Neural progenitor cell (in vitro differentiated cells): ENCODE results near the gene SDHAF3. TPM values are rescaled to one million over a fixed set of nuclear protein-coding genes. Genes with fewer than 3 reads are reported as not detected.

Experiments used
- DNase-seq: peaks from one replicate; pipeline ENCODE4 v3.0.0-alpha.2; 2016; ENCODE audit warnings: low spot score
- H2AFZ ChIP-seq: fragments of 200-600 bp; sonication (generic); replicated peaks from 2 replicates; pipeline ENCODE4 v1.6.1; 2016; ENCODE audit warnings: antibody characterized with exemption
- H3F3A ChIP-seq: fragments of 200-600 bp; sonication (generic); 2 replicates; pipeline ENCODE4 v1.6.1; 2016; ENCODE audit warnings: antibody characterized with exemption, low read depth
- H3K27ac ChIP-seq: fragments of 200-600 bp; sonication (generic); 2 replicates; pipeline ENCODE4 v1.5.1; 2016; ENCODE audit warnings: mild to moderate bottlenecking
- H3K27me3 ChIP-seq: fragments of 200-600 bp; sonication (generic); 2 replicates; pipeline ENCODE4 v1.6.1; 2016; ENCODE audit warnings: mild to moderate bottlenecking, moderate library complexity
- H3K36me3 ChIP-seq: fragments of 200-600 bp; sonication (generic); 2 replicates; pipeline ENCODE4 v1.5.1; 2016
- H3K4me1 ChIP-seq: fragments of 200-600 bp; sonication (generic); 2 replicates; pipeline ENCODE4 v1.6.1; 2016; ENCODE audit warnings: mixed run types
- H3K4me2 ChIP-seq: fragments of 200-600 bp; sonication (generic); 2 replicates; pipeline ENCODE4 v1.6.1; 2016
- H3K4me3 ChIP-seq: fragments of 200-600 bp; sonication (generic); 2 replicates; pipeline ENCODE4 v1.5.1; 2016
- H3K79me2 ChIP-seq: fragments of 200-600 bp; sonication (generic); 2 replicates; pipeline ENCODE4 v1.6.1; 2016; ENCODE audit warnings: low read depth
- H3K9ac ChIP-seq: fragments of 200-600 bp; sonication (generic); 2 replicates; pipeline ENCODE4 v1.6.1; 2016
- H3K9me3 ChIP-seq: fragments of 200-600 bp; sonication (generic); 2 replicates; pipeline ENCODE4 v1.5.1; 2016; ENCODE audit warnings: low read depth
- H4K20me1 ChIP-seq: fragments of 200-600 bp; sonication (generic); 2 replicates; pipeline ENCODE4 v1.6.1; 2016; ENCODE audit warnings: low read depth
- H3K27ac Mint-ChIP-seq: 3 replicates; pipeline ENCODE4 v1.8.0; 2021; ENCODE audit warnings: mixed read lengths
- H3K27me3 Mint-ChIP-seq: 2 replicates; pipeline ENCODE4 v1.8.0; 2022; ENCODE audit warnings: low read depth, mild to moderate bottlenecking, inconsistent platforms, moderate library complexity, mixed read lengths; ENCODE audit not compliant: insufficient read depth
- H3K36me3 Mint-ChIP-seq: 3 replicates; pipeline ENCODE4 v1.8.0; 2021; ENCODE audit warnings: mixed read lengths
- H3K4me1 Mint-ChIP-seq: 3 replicates; pipeline ENCODE4 v1.8.0; 2021; ENCODE audit warnings: mixed read lengths
- H3K4me3 Mint-ChIP-seq: 3 replicates; pipeline ENCODE4 v1.8.0; 2021; ENCODE audit warnings: mild to moderate bottlenecking, moderate library complexity, mixed read lengths
- H3K9me3 Mint-ChIP-seq: 3 replicates; pipeline ENCODE4 v1.8.0; 2020; ENCODE audit warnings: mixed read lengths
- CTCF ChIP-seq: fragments of 200-600 bp; sonication (generic); IDR thresholded peaks from 2 replicates; pipeline ENCODE4 v1.5.1; 2017; ENCODE audit warnings: antibody characterized with exemption, mild to moderate bottlenecking
- EZH2 ChIP-seq: fragments of 200-600 bp; sonication (generic); IDR thresholded peaks from 2 replicates; pipeline ENCODE4 v1.6.1; 2017; ENCODE audit warnings: antibody characterized with exemption, mild to moderate bottlenecking, moderate library complexity
- EZH2phosphoT487 ChIP-seq: fragments of 200-600 bp; sonication (generic); IDR thresholded peaks from 2 replicates; pipeline ENCODE4 v1.6.1; 2017; ENCODE audit warnings: antibody characterized with exemption
- total RNA-seq: library from RNA; depleted of rRNA; stranded (reverse); fragments of >200 nt; gene quantifications from 2 replicates; pipeline ENCODE4 v1.2.3, GENCODE V29; 2015; ENCODE audit warnings: low replicate concordance

SDHAF3 gene
- total RNA-seq, 1 donor from 2014 or later, result 59.5 TPM

- DNase-seq, result no peak
- H4K20me1 ChIP-seq, result no peaks in the 10 kb centered on the region
These were observed 81.1 kb downstream of the SDHAF3 start for GRCh38 chr7:97198596-97198995.

GRCh38 chr7:97200018-97200417, 82.5 kb downstream of the SDHAF3 start:
- TF ChIP-seq EZH2phosphoT487 (no peak), CTCF (no peak), EZH2 (no peak)
- Mint-ChIP-seq H3K9me3 (peaks cover 3% of the 10 kb centered on the region), H3K4me3 (no peak overlapping the region), H3K36me3 (no peaks in the 10 kb centered on the region), H3K4me1 (no peaks in the 10 kb centered on the region), H3K27ac (no peak overlapping the region), H3K27me3 (no peaks in the 10 kb centered on the region)
- H3K27me3 ChIP-seq, result no peaks in the 10 kb centered on the region
- H3K4me2 ChIP-seq, result no peak overlapping the region
- no peaks in the 10 kb centered on the region for H3K79me2 ChIP-seq
- H3K4me1 ChIP-seq, result no peaks in the 10 kb centered on the region
- H3K9ac ChIP-seq, result no peak overlapping the region
- H4K20me1 ChIP-seq, result no peaks in the 10 kb centered on the region
- no peaks in the 10 kb centered on the region for H3K9me3 ChIP-seq
- H3K27ac ChIP-seq, result no peak overlapping the region
- H3K36me3 ChIP-seq, result no peaks in the 10 kb centered on the region
- H3F3A ChIP-seq, result no peaks in the 10 kb centered on the region
- DNase-seq, result no peak
- H3K4me3 ChIP-seq, result no peak overlapping the region
- no peak overlapping the region for H2AFZ ChIP-seq

More at GRCh38 chr7:97198596-97198995, 81.1 kb downstream of the SDHAF3 start:
- Mint-ChIP-seq H3K36me3 (no peaks in the 10 kb centered on the region), H3K4me1 (no peaks in the 10 kb centered on the region), H3K27me3 (no peaks in the 10 kb centered on the region), H3K9me3 (peaks cover 5% of the 10 kb centered on the region), H3K27ac (no peak overlapping the region), H3K4me3 (no peak overlapping the region)
- H3K9ac ChIP-seq, result no peak overlapping the region
- no peaks in the 10 kb centered on the region for H3K4me1 ChIP-seq
- H3K4me3 ChIP-seq, result no peak overlapping the region
- H3F3A ChIP-seq, result no peaks in the 10 kb centered on the region
- no peaks in the 10 kb centered on the region for H3K36me3 ChIP-seq
- H3K27me3 ChIP-seq, result no peaks in the 10 kb centered on the region
- no peak overlapping the region for H3K4me2 ChIP-seq
- no peaks in the 10 kb centered on the region for H3K79me2 ChIP-seq
- H2AFZ ChIP-seq, result no peak overlapping the region
- H3K27ac ChIP-seq, result no peak overlapping the region
- H3K9me3 ChIP-seq, result no peaks in the 10 kb centered on the region
- TF ChIP-seq EZH2 (no peak), EZH2phosphoT487 (no peak), CTCF (no peak)

- Mint-ChIP-seq H3K4me1 (no peaks in the 10 kb centered on the region), H3K4me3 (no peak overlapping the region), H3K36me3 (no peaks in the 10 kb centered on the region), H3K27ac (no peak overlapping the region), H3K27me3 (no peaks in the 10 kb centered on the region), H3K9me3 (no peaks in the 10 kb centered on the region)
- Histone ChIP-seq H3K36me3 (no peaks in the 10 kb centered on the region), H2AFZ (no peak overlapping the region), H3K27ac (no peak overlapping the region), H3K79me2 (no peaks in the 10 kb centered on the region), H3K4me3 (no peak overlapping the region), H4K20me1 (no peaks in the 10 kb centered on the region), H3K27me3 (no peaks in the 10 kb centered on the region), H3F3A (no peaks in the 10 kb centered on the region), H3K9me3 (no peaks in the 10 kb centered on the region), H3K4me2 (no peak overlapping the region), H3K4me1 (no peaks in the 10 kb centered on the region), H3K9ac (no peak overlapping the region)
- TF ChIP-seq EZH2 (no peak), CTCF (no peak), EZH2phosphoT487 (no peak)
- DNase-seq, result no peak
These were observed 86.5 kb downstream of the SDHAF3 start for GRCh38 chr7:97203957-97204356.
